NCI-H1694 treated with DMSO at 0.1 percent for 48 hours (cell line): ENCODE results near the gene MPV17.

Experiments
- DNase-seq: peaks from one replicate; lab custom pipeline; 2025; lab: John Stamatoyannopoulos, UW

MPV17 gene

GRCh38 chr2:27264753-27265535, 58.0 kb downstream of the MPV17 start:
- peak; percentile 37 for DNase-seq

- DNase-seq, result no peak
Measured at GRCh38 chr2:27264253-27264752, 58.6 kb downstream of the MPV17 start.

GRCh38 chr2:27263287-27264252, 59.3 kb downstream of the MPV17 start:
- DNase-seq, result peak; percentile 10

GRCh38 chr2:27262379-27263286, 60.3 kb downstream of the MPV17 start, which contains the start of gene SLC30A3:
TSS of gene SLC30A3 (minus strand) at chr2:27263047. CDS start at chr2:27262906, 141 bp downstream.
- DNase-seq, result peak; percentile 44

- DNase-seq, result no peak
Measured at GRCh38 chr2:27261926-27262298, 61.0 kb downstream of the MPV17 start.

GRCh38 chr2:27261241-27261925, 61.5 kb downstream of the MPV17 start:
- DNase-seq, result no peak
